Epithelial cell of proximal tubule (primary cell): ENCODE results near the gene DNAJB4. TPM values are rescaled to one million over a fixed set of nuclear protein-coding genes. Genes with fewer than 3 reads are reported as not detected.

Experiments
- DNase-seq: peaks from one replicate; pipeline ENCODE4 v3.0.0-alpha.2; 2011; ENCODE audit warnings: low read depth
- H3K4me3 ChIP-seq: 2 replicates; pipeline ENCODE4 v1.5.1; 2011; ENCODE audit warnings: low read depth, mild to moderate bottlenecking, low read length
- total RNA-seq: library from RNA; depleted of rRNA; stranded (reverse); fragments of >200 nt; gene quantifications from 2 replicates; pipeline ENCODE4 v1.2.3, GENCODE V29; 2015
- TF ChIP-seq, protein P1 (sequence below): conservative IDR thresholded peaks from 2 replicates; pipeline ENCODE4 v1.5.1; 2012; ENCODE audit warnings: low read depth, mild to moderate bottlenecking, low read length

The DNAJB4 gene
- total RNA-seq, 1 donor from 2014 or later: 3.6 TPM

DNA sequence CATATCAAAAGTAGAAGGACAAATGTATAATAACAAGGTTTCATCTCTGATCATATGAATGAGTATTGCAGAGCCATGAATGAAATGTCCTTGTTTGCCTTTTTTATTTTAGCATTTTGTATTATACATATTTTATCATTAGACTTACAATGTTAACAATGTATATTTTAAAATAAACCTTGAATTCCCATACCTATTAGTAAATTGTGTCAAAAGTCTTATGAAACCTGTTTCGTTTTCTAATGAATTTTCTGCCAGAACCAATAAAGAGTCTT, 646 bp downstream of the DNAJB4 start:
- no peak for DNase-seq
- TF ChIP-seq, protein P1, sequence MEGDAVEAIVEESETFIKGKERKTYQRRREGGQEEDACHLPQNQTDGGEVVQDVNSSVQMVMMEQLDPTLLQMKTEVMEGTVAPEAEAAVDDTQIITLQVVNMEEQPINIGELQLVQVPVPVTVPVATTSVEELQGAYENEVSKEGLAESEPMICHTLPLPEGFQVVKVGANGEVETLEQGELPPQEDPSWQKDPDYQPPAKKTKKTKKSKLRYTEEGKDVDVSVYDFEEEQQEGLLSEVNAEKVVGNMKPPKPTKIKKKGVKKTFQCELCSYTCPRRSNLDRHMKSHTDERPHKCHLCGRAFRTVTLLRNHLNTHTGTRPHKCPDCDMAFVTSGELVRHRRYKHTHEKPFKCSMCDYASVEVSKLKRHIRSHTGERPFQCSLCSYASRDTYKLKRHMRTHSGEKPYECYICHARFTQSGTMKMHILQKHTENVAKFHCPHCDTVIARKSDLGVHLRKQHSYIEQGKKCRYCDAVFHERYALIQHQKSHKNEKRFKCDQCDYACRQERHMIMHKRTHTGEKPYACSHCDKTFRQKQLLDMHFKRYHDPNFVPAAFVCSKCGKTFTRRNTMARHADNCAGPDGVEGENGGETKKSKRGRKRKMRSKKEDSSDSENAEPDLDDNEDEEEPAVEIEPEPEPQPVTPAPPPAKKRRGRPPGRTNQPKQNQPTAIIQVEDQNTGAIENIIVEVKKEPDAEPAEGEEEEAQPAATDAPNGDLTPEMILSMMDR: no peak
- peak overlapping the region; percentile 70 for H3K4me3 ChIP-seq

DNA sequence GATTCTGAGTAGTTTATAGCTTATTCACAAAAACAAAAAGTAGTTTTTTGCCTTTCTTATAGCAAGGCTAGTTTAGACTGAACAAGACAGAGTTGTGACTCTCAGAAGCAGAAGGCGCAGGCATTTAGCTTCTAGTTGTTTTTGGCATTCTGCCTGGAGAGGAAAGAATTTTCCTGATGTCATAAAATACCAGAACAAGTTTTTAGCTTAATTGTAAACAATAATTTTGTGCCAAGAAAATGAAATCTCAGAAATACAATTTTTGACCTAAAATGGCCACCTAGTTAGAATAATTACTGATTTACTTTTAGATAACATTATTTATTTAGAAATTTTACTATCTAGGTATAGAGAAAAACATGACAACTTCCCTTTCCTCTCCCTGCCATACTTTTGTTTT, 1.0 kb downstream of the DNAJB4 start:
- TF ChIP-seq, protein P1: no peak
- H3K4me3 ChIP-seq: peak overlapping the region; percentile 70
- peak; percentile 65 for DNase-seq

DNA sequence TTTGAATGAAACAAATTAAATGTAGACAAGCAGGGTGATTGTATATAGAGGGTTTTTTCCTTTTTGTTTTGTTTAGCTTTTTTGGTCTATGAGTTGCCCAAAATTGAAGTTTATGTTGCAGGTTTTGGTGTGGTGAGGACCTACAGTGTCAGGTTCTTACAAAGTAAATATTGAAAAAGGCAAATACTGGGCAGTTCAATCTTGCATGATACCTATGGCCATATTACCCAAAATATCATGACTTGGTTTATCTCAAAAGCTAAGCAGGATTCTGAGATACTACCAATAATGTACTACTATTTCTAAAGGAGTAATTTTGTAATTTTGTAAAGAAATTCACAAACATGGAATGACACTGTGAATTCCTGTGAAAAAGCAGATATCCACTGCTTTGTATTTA, 1.8 kb downstream of the DNAJB4 start:
- peak overlapping the region; percentile 70 for H3K4me3 ChIP-seq
- TF ChIP-seq, protein P1: no peak
- no peak for DNase-seq

DNA sequence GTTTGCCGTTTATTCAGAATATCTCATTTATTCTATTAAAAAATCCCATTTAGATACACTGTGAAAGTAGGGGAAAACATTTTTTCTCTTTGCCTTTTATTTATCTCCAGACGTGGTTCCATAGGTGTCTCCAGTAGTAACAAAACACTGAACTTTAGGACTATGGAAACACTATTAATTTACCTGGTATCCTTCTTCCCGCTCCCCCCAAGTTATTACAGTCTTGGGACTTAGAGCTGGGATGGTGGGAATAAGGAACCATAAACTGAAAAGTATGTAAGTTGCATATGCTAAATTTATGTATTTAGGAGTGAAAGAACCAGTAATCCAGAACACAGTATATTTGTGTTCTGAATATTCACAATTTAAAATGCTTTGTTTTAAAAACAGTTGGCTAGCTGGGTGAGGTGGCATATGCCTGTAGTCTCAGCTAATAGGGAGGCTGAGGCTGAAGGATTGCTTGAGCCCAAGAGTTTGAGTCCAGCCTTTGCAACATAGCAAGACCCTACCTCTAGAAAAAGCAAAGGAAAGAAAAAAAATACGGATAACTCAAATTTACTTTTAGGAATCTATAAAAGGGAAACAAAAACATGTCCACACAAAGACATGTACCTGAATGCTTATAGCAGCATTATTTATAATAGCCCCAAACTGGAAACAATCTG, 3.1 kb downstream of the DNAJB4 start:
- DNase-seq: no peak
- TF ChIP-seq, protein P1: no peak
- no peak overlapping the region for H3K4me3 ChIP-seq

DNA sequence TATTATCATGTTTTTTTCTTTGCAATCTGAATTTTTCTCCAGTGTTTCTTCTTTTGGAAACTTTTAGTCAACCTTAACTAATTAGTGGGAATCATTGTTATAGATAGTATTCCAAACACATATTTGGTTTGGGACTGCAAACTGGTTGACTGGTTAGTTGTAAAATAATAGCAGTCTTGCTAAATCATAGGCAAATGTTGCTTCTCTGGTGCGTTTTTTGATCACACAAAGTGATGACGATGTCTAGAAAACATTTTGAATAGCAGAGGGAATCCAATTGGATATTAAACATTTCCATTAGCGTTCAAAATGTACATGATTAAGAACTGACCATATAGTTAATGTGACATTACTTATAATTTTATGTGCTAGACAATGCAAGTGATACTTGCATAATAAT, 4.5 kb downstream of the DNAJB4 start:
- H3K4me3 ChIP-seq: no peak overlapping the region
- no peak for DNase-seq
- TF ChIP-seq, protein P1: no peak

DNA sequence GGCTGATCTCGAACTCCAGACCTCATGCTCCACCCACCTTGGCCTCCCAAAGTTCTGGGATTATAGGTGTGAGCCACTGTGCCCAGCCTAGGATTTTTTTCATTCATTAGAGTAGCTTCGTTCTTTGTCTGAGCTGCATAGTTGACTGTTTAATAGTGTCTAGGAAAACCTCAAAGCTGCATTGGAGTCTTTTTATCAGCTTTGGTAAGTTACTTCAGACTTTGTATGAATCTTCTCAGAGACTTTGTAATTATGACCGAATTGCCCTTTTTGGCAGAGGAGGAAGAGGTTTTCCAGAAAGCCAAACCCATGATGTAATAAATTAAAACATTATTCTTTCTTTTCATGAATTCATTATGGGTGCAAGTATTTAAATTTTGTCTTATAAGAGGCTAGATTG, 5.1 kb downstream of the DNAJB4 start:
- H3K4me3 ChIP-seq: no peak overlapping the region
- DNase-seq: no peak
- TF ChIP-seq, protein P1: no peak

DNA sequence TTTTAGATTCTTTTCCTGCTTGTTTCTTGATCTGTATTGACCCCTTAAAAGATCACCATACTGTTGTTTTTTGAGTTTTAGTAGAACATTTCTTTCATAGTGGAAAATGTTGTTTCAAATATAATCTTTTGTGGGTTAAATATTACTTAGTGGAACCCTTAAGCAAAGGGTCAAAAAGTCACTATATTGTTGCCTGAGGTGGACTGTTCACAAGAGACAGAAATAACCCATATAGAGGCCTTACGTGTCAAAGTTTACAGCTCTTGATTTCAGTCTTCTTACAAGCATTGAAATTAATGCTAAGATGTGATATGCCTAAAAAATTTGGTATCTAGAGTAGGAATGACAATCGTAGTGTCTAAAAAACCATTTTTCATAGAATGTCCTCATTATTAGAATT, 6.3 kb downstream of the DNAJB4 start:
- H3K4me3 ChIP-seq: no peak overlapping the region
- TF ChIP-seq, protein P1: no peak
- DNase-seq: no peak
